ENCODE results near the gene PALLD.

PALLD gene

DNA sequence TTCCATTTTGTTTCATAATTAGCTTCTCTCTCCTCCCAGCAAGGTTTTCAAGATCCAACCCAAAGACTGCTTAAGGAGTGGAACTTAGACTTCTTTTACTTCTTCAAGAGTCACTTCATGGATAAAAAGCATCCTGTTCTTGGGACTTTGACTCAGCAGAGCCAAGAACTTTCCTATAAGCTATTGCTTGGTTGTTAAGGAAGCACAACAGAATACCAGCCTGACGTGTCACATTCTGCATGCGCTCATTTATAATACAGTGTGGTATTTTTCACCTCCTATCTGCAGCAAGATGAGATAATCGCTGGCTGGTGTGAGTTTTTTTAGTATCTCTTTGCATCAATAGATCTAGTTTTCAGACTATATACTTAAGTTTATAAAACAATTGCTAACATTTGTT, 152.1 kb downstream of the PALLD start:
- no peak for DNase-seq (ENCODE audit: low spot score)

DNA sequence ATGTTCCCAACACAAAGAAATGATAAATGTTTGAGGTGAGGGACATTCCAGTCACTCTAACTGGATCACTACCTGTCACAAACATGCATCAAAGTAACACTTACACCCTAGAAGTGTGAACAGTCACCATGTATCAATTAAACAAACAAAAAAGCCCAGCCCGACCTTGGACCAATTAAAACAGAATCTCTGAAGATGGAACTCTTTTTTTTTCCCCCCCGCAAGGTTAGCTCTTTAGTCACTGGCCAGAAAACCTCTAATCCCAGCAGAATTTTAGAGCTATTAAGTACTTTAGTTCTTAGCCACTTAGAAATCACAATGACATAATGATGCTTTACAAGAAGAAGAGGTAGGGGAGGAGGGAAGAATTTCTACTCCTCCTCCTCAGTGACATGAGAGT, 154.5 kb downstream of the PALLD start:
- DNase-seq (ENCODE audit: low spot score): no peak

DNA sequence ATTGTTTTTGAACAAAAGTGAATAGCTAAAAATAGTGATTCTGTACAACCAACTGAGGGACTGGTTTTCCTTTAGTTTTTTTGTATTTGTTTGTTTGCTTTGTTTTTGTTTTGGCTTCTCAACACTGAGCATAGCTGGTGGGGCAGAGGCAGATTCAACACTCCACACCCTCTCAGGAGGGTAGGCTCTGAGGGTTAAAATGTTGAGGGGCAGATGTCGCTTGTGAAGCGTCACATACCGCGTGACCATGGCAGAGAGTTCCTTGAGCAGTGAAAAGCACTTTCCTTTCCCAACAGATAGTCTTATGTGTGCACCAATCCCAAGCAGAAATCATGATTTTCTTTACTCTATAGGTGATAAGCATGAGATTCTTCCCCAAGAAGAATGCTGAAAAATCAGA, 155.0 kb downstream of the PALLD start:
- no peak for DNase-seq (ENCODE audit: low spot score)

DNA sequence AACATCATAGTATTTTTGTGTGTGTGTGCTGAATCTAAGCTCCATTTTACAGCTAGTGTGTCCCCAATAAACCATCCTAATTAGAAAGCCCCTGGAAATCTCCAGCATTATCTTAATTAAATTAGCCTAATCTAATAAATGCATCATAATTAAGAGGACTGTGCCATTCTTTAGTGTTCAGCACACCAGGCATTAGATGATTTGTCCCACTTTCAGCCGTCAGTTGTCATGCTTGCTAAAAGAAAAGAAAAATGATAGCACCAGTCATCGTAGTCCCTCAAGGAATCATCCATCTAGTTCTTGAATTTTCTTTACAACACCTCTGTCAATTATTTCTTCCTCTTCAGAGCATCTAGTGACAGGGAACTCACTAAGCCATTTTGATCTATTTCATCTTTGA, 155.9 kb downstream of the PALLD start:
- DNase-seq (ENCODE audit: low spot score): no peak

DNA sequence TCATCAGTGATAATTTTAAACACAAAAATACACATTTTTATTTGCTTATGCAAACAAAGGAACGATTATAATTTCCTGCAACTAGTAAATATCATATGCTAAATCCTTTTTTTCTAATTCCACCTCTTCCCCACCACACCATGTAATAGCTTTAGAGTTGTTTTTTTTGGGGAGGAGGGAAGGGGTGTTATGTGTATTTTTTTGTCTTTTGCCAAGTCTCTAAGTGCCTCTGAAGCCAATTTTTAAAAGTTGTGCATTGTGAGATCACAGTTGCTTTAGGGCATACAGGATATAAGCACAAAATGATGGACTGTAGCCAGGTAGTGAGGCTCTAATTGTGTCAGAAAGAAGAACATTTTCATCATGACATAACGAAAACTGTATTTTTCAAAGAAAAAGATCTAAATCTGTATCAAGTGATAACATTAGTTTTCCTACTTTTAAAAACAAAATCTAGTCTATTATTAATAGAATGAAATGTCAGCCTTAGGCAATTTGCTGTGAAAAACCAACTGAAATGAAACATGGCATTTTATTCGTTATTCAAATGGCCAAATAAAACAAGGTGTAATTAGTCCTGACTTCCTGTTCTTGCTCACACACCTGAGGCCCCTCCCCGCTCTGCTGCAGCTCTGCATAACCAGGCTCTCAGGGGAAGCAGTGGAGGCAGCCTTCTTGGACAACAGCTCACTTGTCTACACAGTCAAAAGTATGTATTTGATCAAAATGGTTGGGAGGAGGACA, 157.4 kb downstream of the PALLD start:
- DNase-seq (ENCODE audit: low spot score): no peak

DNA sequence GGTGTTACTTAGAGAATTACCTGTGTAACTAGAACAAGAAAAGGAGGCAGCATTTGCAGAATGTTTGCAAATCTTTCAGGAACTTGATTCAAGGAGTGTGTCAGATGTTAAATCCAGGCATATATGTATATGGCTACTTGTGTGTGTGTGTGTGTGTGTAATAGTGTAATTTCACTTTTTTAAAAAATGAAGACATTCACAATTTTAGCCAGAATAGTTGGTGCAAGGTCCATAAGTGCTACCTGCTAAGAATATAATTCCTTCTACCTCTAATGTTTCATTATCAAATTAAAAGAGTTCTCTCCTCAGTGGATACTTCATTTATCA, 158.0 kb downstream of the PALLD start:
- no peak for DNase-seq (ENCODE audit: low spot score)

DNA sequence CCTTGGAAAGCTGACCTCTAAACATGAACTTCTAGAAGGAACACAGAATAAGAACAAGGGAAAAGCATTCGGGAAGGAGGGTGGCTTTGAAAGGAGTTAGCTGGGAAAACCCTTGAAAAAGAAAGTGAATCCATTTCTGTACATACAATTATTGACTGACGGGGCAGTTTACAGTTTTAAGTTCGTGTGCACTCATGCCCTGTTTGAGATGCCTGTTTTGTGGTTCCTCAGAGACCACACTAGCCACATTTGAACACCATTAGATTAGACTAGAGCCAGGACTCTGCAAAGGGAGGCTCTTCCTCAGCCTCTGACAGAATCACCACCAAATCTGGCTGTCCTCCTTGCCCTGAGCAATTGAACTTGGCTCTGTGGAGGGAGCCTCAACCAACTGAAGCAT, 158.3 kb downstream of the PALLD start:
- DNase-seq (ENCODE audit: low spot score): no peak

DNA sequence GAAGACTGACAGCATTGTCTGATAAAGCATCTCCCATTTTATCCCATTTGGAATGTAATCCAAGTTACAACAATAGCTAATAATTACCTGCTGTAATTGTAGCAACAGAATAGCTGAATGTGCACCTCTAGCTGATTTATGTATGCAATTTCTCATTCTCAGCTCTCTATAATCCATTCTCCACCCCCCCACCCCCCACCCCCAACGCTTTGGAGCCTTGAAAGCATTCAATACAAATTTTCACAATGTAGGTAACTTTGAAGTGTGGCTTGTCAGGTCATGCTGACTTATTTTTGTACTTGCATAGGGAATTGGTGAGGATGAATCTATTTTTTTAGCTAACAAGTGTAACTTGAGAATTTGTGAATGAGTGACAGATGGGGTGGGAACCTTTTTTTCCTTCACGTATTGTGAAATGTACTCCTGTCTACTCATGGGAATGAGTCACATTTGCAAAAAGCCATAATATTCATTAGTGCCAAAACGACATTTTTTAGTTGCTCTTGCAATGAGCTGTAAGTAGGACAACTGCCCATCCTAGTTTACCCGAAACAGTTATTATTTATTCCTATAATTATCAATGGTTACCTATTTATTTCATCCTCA, 159.3 kb downstream of the PALLD start:
- DNase-seq (ENCODE audit: low spot score): no peak

DNA sequence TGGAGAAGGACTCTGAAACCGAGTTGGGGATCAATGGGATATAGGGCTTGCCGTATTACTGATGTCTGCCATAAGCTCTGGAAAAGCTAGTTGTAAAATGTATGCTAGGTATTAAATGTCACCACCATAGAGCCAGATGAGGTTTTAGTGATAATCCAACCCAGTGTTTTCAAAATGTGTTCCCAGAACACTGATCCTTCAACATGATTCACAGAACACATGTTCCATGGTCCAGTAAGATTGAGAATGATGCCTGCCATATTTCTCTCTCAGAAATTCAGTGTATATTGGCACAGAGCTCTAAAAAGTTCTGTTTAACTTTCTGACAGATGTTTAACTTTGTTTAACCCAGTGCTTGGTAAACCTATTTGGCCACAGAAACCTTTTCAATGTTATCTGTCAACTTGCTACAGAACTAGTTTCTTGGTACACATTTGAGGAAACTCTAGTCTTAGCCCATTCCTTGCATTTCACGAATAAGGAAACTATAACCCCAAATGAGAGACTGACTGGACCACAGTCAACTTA, 160.2 kb downstream of the PALLD start:
- DNase-seq (ENCODE audit: low spot score): no peak

DNA sequence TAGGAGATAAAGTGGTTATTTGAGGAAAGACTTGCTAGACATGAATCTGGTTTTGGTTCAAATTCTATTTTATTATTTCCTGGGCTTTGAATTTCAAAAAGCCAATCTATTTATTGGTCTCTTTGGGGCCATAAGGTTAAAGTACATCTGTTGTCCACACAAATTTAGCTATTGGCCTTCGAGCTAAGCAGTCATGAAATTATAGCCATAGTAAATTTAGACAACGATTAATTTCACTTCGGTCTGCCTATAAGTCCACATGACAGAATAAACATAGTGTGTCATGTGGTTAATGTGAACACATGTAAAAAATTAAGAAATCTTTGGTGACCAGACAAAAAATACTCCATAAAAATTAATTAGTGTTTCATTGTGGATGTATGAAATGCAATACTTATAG, 161.9 kb downstream of the PALLD start:
- no peak for DNase-seq (ENCODE audit: low spot score)

DNA sequence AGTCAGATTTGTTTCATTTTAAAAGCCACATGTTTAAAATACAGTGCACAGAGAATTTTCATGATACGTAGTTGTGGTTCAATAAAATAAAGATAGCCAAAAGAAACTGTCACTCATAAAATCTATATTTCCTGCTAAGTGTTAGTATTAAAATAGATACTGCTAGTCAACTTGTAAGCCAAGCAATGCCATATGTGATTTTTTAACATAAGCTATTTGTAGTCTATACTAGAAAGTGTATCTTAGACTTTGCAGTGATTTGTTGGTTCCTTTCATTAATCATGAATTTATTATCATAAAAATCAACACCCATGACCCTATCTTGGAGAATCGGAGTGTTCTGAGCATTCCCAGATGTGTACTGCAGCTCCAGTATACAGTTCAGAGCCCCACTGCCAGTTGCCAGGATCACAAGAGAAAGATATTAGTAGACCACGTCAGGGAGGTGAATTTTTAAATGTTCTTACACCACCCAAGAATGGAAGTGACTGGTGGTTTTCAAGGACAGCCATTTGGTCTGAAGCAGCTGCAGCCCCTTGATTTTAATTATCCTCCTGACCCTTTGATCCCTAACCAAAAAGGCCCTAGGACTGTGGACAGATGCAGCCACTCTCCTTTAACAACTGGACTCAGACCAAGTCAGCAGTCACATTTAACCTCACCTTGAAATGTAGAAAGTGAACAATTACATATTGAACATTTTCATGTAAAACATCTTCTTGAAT, 163.1 kb downstream of the PALLD start:
- no peak for DNase-seq (ENCODE audit: low spot score)

DNA sequence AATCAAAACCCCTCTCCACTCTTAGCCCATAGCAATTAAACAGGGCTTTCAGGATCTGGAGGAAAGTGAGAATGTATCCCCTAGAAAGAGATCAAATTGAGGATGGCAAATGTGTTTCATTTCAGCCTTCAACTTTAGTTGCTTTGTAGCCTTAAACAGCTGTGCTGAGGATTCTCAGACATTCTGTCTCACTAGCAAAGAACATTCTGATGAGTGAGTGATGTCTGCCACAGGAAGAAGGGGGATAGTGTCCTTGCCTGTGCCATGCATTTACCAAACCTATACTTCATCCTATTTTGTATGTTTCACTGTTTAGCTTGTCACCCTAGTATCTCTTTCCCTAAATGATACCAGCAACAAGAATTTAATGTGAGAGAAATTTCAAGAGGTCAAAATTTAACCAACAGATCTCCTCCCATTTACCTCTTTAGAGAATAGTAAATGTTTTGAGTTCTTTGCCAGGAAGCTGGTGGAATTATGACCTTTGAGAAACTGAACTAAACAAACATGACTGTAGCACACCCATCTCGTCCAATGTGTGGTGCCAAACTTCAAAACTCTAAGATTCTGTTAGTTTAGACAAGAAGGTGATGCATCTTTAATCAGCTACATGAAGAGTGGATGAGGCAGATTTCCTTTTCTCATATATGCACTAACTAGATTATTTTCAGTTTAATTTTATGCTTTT, 165.6 kb downstream of the PALLD start:
- no peak for DNase-seq (ENCODE audit: low spot score)

DNA sequence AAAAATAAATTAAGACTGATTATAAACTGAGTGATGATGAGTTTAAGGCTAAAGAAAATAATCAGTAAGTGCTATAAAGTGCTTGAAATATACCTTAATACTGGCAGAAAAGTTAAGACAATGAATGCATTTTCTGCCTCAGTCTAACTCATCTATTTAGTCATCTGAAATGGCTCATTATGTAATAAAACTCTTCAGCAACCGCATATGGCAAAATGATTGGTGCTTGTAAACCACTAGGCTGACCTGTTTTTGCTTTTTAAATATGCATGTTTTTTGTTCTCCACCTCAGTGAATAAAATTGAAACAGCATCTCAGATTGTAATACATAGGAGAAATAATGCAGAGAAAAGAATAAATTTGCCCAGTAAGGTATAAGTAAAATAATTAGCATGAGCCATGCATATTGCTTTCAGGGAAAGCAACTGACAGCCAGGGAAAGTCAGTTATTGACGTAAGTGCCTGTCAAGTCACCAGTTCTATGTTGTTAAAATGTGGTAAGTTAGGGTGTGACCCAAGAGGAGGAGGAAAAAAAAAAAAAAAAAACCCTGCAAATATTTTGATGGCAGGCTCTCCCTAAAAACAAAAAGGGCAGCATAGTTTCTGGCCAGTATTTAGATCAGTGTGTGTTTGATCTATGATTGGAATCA, 167.5 kb downstream of the PALLD start:
- DNase-seq (ENCODE audit: low spot score): no peak

DNA sequence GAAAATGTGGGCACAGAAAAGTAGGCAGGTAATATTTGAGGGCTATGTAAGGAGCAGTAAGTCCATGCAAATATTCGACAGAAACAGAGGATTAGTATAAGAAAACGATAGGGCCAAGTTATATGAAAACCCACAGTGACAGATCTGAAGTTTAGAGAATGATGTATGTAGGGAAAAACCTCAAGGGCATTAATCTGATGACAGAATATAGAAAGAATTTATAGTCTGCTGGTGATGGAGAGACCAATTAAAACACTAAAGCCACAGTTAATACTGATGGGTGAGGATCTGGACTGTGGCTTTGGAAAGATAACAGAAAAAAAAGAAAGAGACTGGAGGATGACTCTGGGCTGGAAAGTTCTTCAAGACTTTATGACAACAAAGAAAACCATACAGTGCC, 169.7 kb downstream of the PALLD start:
- no peak for DNase-seq (ENCODE audit: low spot score)

DNA sequence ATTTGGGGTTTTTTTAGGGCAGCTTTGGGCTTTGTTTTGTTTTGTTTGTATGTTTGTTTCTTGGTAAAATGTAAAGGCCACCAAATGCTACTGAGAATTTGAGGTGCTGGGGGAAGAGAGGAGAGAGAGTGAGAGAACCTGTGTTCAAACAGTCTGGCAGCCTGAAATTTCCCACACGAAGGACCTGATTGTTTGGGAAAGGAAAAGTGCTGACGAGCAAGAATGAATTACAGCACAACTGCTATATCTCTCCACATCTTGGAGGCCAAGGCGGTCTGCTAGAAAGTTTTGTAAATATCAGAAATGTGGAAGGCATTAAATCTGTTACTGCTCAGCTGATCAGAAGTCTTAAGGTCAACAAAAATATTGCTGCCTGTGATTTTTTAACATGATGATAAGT, 170.5 kb downstream of the PALLD start:
- no peak for DNase-seq (ENCODE audit: low spot score)

DNA sequence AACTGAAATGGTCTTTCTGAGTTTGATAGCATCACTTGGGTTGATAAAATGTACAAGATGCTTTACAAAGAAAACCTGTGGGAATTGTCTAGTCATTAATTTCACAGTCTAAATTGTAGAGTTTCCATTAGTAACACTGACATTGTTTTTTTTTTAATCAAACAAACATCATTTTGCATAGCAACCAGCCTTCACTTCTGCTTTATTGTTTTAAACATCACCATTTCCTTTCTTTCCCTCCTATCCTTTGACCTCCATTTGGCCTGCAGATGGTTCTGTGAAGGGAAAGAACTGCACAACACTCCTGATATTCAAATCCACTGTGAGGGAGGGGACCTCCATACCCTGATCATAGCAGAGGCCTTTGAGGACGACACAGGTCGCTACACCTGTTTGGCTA, 171.1 kb downstream of the PALLD start:
- no peak for DNase-seq (ENCODE audit: low spot score)

DNA sequence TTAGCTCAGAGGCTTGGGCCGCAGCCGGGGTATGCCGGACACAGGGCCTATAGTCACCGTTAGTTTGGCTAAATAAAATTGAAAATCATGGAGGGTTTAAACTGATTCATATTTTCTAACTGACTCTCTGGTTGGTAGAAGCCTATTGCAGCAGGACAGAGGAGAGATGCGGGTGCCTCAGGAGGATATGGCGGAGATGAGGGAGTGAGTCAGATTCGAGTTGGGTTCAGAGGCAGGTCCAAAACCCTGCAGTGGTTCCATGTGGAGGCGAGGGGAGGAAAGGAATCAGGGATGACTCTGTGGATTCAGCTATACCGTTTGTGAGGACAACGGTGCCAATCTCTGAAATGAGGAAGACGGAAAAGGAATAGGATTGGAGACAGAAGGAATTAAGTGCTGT, 176.6 kb downstream of the PALLD start:
- no peak for DNase-seq (ENCODE audit: low spot score)

DNA sequence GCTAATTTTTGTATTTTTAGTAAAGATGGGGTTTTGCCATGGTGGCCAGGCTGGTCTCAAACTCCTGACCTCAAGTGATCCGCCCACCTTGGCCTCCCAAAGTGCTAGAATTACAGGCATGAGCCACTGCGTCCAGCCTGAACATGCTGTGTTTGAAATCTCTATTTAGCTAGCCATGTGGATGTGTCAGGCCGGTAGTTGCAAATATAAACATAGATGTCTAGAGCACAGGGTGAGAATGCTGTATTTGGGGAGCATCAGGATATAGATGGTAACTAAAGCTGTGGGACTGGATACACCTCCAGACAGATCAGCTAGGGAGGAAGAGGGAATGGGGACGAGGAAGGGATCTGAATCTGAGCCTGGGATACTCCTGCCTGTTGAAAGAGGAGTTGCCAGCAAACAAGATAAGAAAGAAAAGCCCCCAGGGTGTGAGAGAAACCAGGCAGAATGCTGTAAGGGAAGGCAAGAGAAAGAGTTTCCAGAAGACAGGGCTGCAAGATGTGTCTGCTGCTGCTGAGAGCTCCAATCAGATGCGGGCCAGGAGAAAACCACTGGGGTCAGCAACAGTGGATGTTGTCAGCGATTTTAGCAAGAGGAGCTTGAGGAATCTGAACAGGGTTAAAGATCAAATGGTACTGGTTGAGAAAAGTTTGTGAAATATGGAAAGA, 177.4 kb downstream of the PALLD start:
- no peak for DNase-seq (ENCODE audit: low spot score)

DNA sequence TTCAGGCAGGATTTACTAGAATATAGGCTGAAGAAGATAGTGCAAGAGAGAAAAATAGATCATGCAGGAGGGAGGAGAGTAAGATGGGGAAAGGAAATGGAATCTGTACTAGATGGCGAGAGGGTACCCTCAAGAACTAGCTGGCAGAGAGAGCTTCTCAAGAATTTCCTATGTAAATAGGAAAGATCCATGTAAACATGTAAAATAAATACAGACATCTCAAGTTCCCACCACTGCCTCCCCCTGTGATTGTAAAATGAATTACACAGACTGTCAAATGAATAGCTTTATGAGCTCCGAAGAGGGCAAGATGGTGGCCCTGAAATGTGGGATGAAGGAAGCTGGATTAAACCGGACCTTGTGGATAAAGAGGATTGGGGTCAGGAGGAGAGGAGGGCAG, 178.0 kb downstream of the PALLD start:
- DNase-seq (ENCODE audit: low spot score): no peak

DNA sequence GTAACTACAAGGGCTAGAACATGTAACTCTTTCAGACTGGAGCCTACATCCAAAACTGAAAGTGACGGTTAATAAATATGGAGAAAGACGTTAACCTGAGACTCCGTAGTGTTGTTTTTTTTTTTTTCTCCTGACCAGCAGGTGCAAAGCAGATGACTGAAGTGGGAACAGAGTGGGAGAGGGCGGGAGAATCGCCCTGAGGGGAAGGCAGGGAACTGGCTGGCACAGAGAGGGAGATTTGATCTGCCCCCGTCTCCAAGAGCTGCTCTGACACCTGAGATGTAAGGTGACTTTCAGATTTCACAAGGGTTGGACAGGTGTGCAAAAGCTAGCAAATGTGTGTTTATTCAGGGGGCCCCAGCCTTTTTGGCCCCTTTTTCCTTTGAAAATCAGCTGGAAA, 180.2 kb downstream of the PALLD start:
- DNase-seq (ENCODE audit: low spot score): no peak

DNA sequence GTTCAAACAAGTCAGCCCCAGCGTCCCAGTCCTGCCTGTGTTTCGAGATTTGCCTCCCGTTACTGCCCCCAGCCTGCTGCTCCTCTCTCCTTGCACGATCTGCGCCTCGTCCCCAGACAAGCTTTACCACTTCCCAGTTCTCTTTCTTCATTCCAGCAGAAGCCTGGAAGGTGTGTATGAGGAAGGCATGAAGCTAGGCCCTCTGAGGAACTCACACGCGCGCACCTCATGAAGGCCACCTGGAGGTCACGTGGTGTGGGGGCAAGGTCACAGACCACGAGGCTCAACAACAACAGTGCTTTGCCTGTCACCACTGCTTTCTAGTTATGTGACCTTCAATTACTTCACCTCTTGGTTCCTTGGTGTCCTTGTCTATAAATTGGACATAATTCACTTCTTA, 181.0 kb downstream of the PALLD start:
- no peak for DNase-seq (ENCODE audit: low spot score)
